Keratinocyte (primary cell): Measurements from ENCODE around the gene SRL.

Experiments used
- EZH2 ChIP-seq: IDR thresholded peaks from one replicate; pipeline ENCODE4 v1.6.1; 2012; ENCODE audit warnings: inconsistent platforms, mild to moderate bottlenecking, low read length, moderate library complexity
- TF ChIP-seq, protein P1 (sequence below), 3 experiments: IDR thresholded peaks in 1 of 3; conservative IDR thresholded peaks in 1 of 3; optimal IDR thresholded peaks in 1 of 3; 2 replicates in 2 of 3; 3 replicates in 1 of 3; pipeline versions ENCODE3 to v1.5.1; 2011; ENCODE audit warnings: low read length in 3 of 3, mild to moderate bottlenecking in 3 of 3, moderate library complexity in 2 of 3, control low read depth in 1 of 3, inconsistent platforms in 1 of 3; ENCODE audit not compliant: insufficient read depth in 2 of 3; ENCODE audit errors: extremely low read depth in 1 of 3

DNA sequence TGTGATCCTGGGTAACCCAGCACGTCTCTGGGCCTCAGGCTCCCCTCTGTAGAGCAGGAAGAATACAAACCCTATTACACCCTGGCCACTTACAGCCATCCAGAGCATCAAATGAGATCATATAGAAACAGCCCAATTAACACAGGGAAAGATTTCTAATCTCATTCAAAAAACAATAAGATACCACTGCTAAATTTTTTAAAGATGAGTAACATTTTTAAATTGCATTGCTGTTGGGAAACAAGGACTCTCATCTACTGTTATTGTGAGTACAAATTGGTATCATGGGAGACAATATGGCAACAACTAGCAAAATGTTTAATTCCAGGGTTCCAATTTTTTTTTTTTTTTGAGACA, 41.1 kb downstream of the SRL start:
- TF ChIP-seq, protein P1, sequence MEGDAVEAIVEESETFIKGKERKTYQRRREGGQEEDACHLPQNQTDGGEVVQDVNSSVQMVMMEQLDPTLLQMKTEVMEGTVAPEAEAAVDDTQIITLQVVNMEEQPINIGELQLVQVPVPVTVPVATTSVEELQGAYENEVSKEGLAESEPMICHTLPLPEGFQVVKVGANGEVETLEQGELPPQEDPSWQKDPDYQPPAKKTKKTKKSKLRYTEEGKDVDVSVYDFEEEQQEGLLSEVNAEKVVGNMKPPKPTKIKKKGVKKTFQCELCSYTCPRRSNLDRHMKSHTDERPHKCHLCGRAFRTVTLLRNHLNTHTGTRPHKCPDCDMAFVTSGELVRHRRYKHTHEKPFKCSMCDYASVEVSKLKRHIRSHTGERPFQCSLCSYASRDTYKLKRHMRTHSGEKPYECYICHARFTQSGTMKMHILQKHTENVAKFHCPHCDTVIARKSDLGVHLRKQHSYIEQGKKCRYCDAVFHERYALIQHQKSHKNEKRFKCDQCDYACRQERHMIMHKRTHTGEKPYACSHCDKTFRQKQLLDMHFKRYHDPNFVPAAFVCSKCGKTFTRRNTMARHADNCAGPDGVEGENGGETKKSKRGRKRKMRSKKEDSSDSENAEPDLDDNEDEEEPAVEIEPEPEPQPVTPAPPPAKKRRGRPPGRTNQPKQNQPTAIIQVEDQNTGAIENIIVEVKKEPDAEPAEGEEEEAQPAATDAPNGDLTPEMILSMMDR (optimal IDR thresholded peaks at IDR 0.05 in 1 of 3, IDR thresholded peaks at IDR 0.05 in 1 of 3, conservative IDR thresholded peaks at IDR 0.05 in 1 of 3; ENCODE audit: extremely low read depth in 1 of 3, insufficient read depth in 2 of 3, low read length in 3 of 3) = no peak
- no peak for TF ChIP-seq EZH2
